OCI-LY7 (cell line): ENCODE results near the gene PARP12.

ENCODE experiments used
- CTCF ChIP-seq: fragments of 200-600 bp; sonication (generic); conservative IDR thresholded peaks from 2 replicates; pipeline ENCODE4 v1.5.1; 2014; ENCODE audit warnings: mild to moderate bottlenecking, antibody characterized with exemption, low read length, moderate library complexity, mixed read lengths
- EZH2phosphoT487 ChIP-seq: fragments of 200-600 bp; sonication (generic); IDR thresholded peaks from 2 replicates; pipeline ENCODE4 v1.6.1; 2018; ENCODE audit warnings: low read depth, borderline replicate concordance, mild to moderate bottlenecking, mixed run types, antibody characterized with exemption, low read length, moderate library complexity, mixed read lengths

DNA sequence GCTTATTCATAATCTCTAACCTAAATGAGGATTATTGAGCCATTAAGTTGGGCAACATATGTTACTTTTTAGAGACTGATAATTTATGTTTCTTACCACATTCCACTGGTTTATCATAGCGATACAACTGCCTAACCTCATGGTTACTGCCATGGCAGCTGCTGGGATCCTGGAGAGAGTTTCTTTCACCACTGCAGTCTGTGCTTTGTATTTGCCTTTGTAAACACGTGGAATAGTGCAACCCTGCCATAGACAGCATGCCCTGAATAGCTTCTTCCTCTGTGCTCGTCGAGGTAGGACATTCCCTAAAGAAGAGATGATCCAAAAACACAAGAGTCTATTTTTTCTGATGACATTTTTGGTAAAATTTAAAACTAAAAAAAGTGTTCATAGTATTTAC is 33.7 kb upstream of the PARP12 start:
- TF ChIP-seq CTCF (no peak), EZH2phosphoT487 (no peak)
